ENCODE data around the gene GJC2.
"Not testable (repeated sequence)": the region's sequence is repeated elsewhere in the genome, so short reads cannot be mapped to it uniquely, and the experiment has no call there.

Gene GJC2

DNA sequence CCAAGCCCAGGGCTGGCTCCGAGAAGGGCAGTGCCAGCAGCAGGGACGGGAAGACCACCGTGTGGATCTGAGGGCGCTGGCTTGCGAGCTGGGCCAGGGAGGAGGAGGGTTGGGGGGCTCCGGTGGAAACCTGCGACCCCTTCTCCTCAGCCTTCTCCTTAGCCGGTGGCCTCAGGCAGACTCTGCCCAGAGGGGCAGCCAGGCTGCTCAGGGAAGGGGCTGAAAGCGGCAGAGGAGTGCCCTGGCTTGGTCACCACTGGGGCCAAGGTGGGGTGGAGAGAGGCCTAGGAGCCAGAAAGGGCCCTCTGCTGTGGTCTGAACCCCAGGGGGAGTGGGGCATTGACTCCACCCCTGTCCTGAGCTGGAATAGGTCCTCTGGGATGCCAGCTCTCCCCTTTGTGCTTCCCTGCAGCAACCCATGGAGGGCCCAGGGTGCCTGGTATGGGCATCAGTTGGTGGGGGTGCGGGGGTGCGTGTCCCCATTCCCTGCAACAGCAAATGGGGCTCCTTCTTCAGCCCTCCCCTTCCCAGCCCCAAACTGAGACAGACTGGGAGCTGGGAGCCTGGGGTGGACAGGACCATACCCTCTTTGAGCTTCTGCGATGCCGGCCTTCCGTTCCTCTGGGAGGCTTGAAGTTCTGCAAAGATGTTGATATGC is 9.4 kb downstream of the GJC2 start:
- DNase-seq: no peak

DNA sequence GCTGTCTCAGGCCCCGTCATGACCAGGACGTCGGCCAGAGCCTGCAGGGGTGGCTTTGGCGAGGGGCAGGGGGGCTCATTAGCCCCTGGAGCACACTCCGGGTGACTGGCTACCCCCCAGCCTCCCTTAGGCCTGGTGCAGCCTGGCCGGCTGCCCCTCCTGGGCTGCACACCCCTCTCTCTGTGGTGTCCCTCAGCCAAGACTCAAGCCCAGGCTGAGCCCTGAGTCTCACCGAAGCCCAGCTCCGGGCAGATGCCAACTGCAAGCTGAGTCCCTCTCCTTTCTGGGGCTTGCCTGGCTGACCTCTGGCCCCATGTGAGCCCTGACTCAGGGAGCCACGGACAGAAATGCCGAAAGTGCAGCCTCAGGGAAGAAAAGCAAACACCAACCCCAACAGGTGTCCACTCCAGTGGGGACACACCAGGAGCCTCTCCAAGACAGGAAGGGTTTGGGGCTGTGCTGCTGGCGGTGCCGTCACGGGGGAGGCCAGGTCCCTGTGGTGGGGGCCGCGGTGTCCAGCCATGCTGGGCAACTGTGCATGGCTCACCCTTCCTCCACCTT is 10.6 kb downstream of the GJC2 start:
- no peak for DNase-seq

DNA sequence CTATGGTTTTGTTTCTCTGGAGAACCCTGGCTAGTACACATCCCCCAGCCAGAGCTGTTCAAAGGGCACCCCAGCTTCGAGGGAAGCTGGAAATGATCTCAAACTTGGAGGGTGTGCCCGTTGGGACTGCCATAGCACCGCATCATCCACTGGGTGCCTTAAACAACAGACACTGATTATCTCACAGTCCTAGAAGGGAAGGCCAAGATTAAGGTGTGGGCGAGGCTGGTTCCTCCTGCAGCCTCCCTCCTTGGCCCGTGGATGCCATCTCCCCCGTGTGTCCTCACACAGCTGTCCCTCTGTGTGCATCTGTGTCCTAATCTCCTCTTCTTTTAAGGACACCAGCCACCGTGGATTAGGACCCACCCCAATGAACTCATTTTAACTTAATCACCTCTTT is 11.6 kb downstream of the GJC2 start:
- DNase-seq: no peak

DNA sequence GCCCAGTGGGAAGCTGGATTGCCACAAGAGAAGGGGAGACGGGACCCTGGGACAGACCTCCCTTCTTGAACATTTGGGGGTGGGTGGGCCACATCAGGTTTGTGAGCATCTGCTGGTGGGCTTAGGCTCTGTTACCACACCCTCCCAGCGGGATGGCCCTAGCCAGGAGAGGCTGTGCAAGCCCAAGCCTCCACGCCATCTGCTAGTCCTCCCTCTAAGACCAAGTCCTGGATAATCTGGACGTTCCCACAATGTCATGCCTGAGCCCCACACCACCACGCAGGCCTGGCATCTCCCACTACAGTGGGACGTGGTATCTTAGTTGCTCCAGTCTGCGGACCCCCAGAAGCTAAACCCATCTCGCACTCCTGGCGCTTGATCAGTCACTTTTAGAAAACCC is 12.1 kb downstream of the GJC2 start:
- DNase-seq: no peak

- no peak for DNase-seq
Measured at GRCh38 chr1:228162286-228163006, 12.7 kb downstream of the GJC2 start.

- no peak for DNase-seq
Measured at GRCh38 chr1:228163007-228163753, 13.4 kb downstream of the GJC2 start.

DNA sequence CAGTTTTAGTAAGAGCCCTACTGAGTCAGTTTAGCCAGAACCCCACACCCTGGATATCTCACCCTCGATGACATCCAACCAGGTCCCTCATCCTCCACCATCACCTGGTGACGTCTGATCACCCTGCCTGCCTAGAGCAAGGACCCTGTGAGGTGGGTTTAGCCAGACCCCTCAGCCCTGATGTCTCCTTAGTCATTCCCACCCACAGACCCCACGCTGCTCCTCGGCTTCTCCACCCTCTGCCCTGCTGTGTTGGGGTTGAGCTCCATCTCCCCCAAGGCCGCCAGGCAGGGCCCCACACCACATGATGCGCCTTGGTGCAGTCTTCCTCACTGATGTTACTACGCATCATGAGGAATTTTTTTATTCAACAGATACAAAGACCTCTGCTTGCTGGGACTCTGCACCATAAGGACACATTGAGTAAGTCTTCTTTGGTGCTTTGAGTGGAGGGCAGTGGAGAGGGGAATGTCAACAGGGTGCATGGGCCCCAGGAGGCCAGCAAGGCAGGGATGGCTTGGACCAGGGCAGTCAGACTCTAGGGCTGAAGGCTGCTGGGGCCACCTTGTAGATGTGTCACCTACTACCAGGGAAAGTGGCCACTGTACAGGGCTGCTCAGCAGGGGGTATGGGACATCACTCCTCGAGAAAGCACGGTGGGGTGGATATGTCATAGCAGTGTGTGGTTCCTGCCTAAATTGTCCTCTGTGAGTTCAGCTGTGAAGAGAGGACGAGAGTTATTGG is 14.2 kb downstream of the GJC2 start:
- no peak for DNase-seq

- no peak for DNase-seq
Measured at GRCh38 chr1:228164561-228165371, 15.0 kb downstream of the GJC2 start.

DNA sequence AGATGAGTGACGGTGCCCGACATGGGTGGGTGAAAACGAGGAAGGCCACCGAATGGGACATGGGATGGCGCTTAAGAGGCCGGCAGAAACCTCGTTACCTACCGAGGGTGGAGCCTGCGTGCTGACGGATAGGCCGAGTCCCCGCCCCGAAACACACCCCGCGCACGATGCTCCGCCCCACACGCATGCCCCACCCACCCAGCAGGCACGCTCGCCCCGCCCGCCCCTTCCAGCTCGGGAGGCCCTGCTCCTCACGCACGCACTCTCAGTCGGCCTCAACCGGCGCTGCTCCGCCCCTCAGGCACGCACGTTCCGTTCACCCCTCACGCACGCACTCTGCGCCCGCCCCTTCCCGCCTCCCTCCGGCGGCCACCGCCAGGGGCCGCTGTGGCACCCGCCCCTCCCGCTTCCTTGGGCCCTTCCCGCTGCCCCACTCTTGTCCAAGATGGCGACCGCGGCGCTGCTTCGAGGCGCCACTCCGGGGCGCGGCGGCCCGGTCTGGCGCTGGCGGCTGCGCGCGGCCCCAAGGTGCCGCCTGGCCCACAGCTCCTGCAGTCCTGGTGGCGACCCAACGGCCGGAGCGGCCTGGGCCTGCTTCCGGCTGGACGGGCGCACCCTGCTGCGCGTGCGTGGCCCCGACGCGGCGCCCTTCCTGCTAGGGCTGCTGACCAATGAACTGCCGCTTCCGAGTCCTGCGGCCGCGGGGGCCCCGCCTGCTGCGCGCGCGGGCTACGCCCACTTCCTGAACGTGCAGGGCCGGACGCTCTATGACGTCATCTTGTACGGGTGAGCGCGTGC is 15.8 kb downstream of the GJC2 start, which contains the start of gene IBA57:
Gene IBA57, plus strand, starts transcription at position 433 of the 798 bp plus-strand sequence. Its CDS starts 13 bp downstream, at position 446.
- DNase-seq: peak; percentile 100

DNA sequence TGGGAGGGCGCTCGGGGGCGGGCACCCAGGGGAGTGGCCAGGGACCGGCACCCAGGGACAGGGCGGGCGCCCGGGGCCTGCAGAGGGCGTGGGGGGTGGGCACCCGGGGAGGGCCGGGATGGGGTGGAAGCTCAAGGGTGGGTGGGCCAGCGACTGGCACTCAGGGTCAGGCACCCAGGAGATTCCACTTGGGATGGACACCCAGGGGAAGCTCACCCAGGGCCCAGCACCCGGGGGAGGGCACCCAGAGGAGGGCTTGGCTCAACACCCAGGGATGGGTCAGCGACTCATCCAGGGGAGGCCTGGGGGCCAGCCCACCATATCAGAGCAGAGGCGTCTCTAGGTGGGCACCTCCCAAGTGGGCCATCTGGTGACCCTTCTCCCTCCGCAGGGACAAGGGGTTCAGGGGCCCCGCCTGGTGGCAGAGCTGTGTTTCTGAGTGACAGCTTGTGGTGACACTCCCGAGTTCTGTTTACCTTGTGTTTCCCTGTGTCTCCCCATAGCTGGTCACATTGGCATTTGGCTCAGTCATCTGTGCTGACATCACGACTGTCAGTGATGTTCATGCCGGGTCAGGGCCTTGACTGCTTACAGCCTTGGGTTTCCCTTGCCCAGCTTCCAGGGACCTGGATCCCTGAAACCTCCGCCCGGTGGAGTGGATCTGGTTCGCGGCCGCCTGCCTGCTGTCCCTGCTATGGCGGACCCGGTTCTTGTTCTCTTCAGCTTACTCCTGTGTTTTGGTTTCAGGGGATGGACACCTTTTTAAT is 16.6 kb downstream of the GJC2 start:
- peak; percentile 57 for DNase-seq

DNA sequence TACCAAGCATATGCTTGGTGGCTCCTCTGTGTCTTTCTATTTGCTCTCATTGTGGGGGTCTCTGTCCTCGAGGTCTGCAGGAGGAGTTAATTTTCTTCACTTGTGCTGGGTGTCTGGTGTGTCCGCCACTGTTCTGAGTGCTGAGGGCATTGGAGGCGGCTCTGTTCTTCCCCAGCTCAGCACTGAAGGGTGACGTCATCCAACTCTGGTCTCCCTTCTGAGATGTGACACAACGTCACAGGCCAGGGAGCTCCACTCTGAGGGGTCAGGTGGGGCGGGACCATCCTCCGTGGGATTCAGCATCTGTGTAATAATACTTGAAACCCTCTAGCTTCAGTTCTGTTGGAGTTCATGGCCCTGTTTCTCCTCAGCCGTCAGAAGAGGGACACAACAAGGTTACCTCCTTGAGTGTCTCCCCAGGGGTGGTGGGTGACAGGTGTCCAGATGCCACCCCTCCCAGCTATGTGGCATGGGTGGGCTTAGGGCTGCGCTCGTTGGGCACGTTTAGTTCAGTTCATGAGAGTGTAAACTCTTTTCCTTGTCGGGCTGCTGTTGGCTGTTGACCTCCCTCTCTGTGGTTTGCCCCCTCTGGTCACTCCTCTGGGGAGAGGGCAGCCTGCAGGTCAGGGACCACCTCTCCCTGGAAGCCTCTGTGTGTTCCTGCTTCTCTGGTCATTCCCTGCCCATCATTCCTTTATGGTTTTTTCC is 19.0 kb downstream of the GJC2 start:
- no peak for DNase-seq

GRCh38 chr1:228169345-228169744 is 19.6 kb downstream of the GJC2 start:
- DNase-seq: no peak

GRCh38 chr1:228170666-228171065 is 20.9 kb downstream of the GJC2 start:
- DNase-seq: no peak

DNA sequence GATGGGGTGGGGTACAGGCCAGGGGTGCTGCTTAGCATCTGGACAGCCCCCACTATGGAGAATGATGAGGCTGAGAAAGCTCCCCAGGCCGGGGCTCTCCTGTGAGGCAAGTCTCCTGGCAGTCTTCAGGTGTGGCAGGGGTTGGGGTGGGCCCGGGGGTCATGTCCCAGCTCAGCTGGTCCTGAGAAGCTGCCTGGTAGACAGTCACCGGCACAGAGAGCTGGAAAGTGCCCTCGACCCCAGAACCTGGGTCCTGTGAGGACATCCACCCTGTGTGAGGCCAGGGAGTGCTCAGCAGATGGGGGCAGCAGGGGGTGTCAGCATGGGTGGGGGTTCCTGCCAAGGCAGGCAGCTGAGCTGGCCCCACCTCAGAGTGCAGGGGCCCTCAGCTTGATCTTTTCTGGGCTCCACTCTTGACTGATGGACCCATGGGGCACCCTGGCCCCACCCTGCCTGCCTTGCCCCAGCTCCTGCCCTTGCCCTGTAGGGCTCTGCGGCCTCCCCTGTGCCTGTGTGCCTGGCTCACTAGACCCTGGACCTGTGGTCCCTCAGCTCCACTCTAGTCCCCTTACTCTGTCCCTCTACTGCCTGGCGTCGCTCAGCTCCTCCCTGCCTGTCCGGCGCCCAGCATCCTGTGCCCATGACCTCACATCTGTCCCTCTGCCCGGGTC is 21.6 kb downstream of the GJC2 start:
- DNase-seq: no peak

DNA sequence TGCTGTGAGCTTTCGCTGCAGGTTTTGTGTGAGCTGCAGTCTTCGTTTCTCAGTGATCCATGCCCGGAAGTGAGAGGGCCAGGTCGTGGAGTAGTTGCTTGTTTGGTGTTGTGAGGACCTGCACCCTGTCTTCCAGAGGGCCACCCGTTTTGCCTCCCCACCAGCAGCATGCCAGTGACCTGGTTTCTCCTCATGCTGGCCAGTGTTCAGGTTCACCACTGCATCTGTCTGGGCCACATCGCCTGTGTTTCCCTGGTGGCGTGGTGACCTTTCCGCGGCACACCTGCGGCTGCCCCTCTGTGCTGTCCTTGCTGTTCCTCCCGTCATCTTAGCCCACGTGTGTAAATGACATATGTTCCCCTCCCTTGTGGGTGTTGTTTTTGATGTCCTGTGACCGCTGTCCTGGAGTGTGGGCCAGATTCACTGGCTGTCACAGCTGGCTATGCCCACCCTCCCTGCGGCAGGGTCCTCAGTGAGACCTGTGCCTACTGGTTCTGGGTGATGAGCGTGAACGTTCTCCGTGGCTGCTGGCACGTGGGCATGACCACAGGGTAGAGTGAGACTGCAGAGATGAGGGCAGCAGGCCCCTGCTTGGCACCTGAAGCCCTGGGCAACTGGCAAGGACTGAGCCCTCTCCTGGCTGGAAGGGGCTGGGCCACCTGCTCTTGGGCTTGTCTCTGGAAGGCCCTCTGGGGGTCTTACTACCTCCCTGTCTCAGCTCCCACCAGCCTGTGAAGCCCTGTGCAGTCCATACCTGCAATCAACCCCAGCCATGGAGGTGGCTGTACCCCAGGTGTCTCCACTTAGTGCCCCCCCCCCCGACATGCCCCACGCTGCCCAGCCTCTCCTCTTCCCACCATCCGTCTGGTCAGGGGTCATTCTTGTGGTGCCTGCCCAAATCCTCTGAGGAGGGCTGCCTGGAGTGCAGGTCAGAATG is 23.1 kb downstream of the GJC2 start:
- no peak for DNase-seq

- DNase-seq: not testable (repeated sequence)
Measured at GRCh38 chr1:228173528-228174481, 24.1 kb downstream of the GJC2 start.
